ENCODE measurements around the gene CACNA1A.
A peak's percentile ranks its signal among the peaks of the same experiment; 100 is the strongest.

The CACNA1A gene

DNA sequence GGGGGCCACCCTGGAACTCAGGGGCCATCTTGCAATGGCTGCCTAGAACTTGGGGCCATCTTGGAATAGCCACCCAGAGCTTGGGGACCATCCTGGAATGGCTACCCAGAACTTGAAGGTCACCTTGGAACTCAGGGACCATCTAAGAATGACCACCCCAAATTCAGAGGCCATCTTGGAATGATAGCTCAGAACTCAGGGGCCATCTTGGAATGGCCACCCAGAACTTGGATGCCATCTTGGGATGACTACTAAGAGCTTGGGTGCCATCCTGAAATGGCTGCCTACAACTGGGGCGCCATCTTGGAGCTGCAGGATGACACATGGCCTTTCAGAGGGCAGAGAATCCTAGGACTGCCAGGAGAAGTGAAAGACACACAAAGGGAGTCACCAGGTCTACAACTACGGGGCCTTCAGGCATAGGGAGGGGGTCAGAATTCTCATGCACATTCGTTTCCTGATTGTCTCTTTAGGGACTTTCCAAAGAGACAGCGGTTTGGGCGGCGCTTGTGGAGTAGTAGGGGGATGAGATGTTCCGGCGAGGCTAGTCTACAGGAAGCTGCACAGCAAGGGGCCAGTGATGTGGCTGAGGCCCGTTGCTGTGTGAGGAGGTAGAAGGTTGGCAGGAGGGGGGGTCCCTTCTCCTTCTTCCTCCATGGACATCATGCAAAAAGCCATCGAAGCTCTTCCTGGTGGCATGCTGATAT lies 231.1 kb downstream of the CACNA1A start:
- no peaks in the 10 kb centered on the region for H3K9me3 ChIP-seq (ENCODE audit: control insufficient read depth, insufficient read depth, low read depth, low read length)
- no peaks in the 10 kb centered on the region for H3K4me1 ChIP-seq (ENCODE audit: control insufficient read depth, insufficient read depth, low read length)
- ChIA-PET CTCF (interaction anchor here (0.6 to 1.5 kb wide), 3 partner anchors 27 to 308 kb away, joined by 3 to 5 read pairs (median 3); no protein-coding TSS in a partner anchor), POLR2A (no interaction called here)
- no peaks in the 10 kb centered on the region for H3K36me3 ChIP-seq (ENCODE audit: control insufficient read depth in 2 of 2, insufficient read depth in 1 of 2, low read length in 2 of 2)
- no peak overlapping the region for H3K27ac ChIP-seq (ENCODE audit: extremely low read depth, low read depth, low read length)
- no peak overlapping the region for H3K4me3 ChIP-seq (ENCODE audit: low read depth, low read length)
- TF ChIP-seq ZNF629 (tag by site-specific recombination; IDR thresholded peaks at IDR 0.05) (no peak), ZNF335 (tag by site-specific recombination; conservative IDR thresholded peaks at IDR 0.05) (no peak), YY1 (tag by site-specific recombination; IDR thresholded peaks at IDR 0.05) (peak; percentile 55; the same call in 1 of the 2 replicates), ZNF280D (tag by site-specific recombination; IDR thresholded peaks at IDR 0.05) (0 out of 2 replicates have a peak, but pooled peaks have one; percentile 52)

DNA sequence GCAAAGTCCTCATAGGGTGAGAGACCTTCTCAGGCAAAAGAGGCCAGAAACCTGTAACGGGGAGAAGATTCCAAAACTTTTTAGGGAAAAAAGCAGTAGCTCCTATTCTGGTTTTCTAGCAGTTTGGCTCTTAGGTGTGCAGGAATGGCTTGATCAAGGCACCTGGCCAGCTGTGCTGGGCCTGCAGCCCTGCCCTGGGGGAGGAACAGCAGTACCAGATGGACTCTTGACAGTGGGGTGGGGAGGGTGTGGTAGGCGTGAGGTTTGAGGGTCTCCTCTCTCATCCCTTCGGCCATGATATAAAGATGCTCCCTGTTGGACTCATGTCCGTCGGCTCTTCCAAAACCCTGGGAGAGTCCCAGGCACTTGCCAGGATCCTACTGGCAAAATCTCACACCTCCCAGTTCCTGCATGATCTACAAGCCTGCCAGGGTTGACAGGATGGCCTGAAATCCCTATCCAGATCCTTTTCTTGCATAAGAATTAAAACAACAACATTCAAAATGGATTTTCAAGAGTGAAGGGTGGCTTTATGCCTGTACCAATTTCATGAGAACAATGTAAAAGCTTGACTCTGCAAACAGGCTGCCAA lies 235.7 kb downstream of the CACNA1A start:
- H3K36me3 ChIP-seq (ENCODE audit: control insufficient read depth in 2 of 2, insufficient read depth in 1 of 2, low read length in 2 of 2), result no peaks in the 10 kb centered on the region
- H3K4me1 ChIP-seq (ENCODE audit: control insufficient read depth, insufficient read depth, low read length), result no peaks in the 10 kb centered on the region
- no peaks in the 10 kb centered on the region for H3K9me3 ChIP-seq (ENCODE audit: control insufficient read depth, insufficient read depth, low read depth, low read length)
- CTCF ChIA-PET, result interaction anchor here (0.5 to 1.1 kb wide), 5 partner anchors 19 to 378 kb away, joined by 3 to 6 read pairs (median 5); no protein-coding TSS in a partner anchor
- POLR2A ChIA-PET, result interaction anchor here (0.6 kb wide), 1 partner anchor 76 kb away, joined by 6 read pairs; no protein-coding TSS in a partner anchor
- H3K27ac ChIP-seq (ENCODE audit: extremely low read depth, low read depth, low read length), result no peak overlapping the region
- H3K4me3 ChIP-seq (ENCODE audit: low read depth, low read length), result no peak overlapping the region
- no peak for TF ChIP-seq ZNF639 (tag by site-specific recombination; IDR thresholded peaks at IDR 0.05)
- TF ChIP-seq OVOL3 (tag by site-specific recombination; IDR thresholded peaks at IDR 0.05), result no peak
- TF ChIP-seq ZBTB21 (tag by site-specific recombination; IDR thresholded peaks at IDR 0.05), result no peak
- no peak for TF ChIP-seq FEZF1 (tag by site-specific recombination; IDR thresholded peaks at IDR 0.05)
- TF ChIP-seq ZNF558 (tag by site-specific recombination; IDR thresholded peaks at IDR 0.05), result no peak
- TF ChIP-seq ZNF658 (tag by site-specific recombination; IDR thresholded peaks at IDR 0.05), result no peak
- TF ChIP-seq, protein P1, sequence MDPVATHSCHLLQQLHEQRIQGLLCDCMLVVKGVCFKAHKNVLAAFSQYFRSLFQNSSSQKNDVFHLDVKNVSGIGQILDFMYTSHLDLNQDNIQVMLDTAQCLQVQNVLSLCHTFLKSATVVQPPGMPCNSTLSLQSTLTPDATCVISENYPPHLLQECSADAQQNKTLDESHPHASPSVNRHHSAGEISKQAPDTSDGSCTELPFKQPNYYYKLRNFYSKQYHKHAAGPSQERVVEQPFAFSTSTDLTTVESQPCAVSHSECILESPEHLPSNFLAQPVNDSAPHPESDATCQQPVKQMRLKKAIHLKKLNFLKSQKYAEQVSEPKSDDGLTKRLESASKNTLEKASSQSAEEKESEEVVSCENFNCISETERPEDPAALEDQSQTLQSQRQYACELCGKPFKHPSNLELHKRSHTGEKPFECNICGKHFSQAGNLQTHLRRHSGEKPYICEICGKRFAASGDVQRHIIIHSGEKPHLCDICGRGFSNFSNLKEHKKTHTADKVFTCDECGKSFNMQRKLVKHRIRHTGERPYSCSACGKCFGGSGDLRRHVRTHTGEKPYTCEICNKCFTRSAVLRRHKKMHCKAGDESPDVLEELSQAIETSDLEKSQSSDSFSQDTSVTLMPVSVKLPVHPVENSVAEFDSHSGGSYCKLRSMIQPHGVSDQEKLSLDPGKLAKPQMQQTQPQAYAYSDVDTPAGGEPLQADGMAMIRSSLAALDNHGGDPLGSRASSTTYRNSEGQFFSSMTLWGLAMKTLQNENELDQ (tag by site-specific recombination; IDR thresholded peaks at IDR 0.05; ENCODE audit: low read depth), result no peak
- TF ChIP-seq ZNF76 (tag by site-specific recombination; IDR thresholded peaks at IDR 0.05; ENCODE audit: borderline replicate concordance, low read depth), result no peak
- TF ChIP-seq ZNF274 (IDR thresholded peaks at IDR 0.05; ENCODE audit: low read length), result no peak
- no peak for TF ChIP-seq ZNF274 (tag by site-specific recombination; IDR thresholded peaks at IDR 0.05; ENCODE audit: borderline replicate concordance)
- TF ChIP-seq, protein P2, sequence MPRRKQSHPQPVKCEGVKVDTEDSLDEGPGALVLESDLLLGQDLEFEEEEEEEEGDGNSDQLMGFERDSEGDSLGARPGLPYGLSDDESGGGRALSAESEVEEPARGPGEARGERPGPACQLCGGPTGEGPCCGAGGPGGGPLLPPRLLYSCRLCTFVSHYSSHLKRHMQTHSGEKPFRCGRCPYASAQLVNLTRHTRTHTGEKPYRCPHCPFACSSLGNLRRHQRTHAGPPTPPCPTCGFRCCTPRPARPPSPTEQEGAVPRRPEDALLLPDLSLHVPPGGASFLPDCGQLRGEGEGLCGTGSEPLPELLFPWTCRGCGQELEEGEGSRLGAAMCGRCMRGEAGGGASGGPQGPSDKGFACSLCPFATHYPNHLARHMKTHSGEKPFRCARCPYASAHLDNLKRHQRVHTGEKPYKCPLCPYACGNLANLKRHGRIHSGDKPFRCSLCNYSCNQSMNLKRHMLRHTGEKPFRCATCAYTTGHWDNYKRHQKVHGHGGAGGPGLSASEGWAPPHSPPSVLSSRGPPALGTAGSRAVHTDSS (tag by site-specific recombination; IDR thresholded peaks at IDR 0.05), result no peak
- no peak for TF ChIP-seq ZNF600 (tag by site-specific recombination; IDR thresholded peaks at IDR 0.05)
- TF ChIP-seq, protein P3, sequence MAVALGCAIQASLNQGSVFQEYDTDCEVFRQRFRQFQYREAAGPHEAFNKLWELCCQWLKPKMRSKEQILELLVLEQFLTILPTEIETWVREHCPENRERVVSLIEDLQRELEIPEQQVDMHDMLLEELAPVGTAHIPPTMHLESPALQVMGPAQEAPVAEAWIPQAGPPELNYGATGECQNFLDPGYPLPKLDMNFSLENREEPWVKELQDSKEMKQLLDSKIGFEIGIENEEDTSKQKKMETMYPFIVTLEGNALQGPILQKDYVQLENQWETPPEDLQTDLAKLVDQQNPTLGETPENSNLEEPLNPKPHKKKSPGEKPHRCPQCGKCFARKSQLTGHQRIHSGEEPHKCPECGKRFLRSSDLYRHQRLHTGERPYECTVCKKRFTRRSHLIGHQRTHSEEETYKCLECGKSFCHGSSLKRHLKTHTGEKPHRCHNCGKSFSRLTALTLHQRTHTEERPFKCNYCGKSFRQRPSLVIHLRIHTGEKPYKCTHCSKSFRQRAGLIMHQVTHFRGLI (tag by site-specific recombination; IDR thresholded peaks at IDR 0.05), result no peak
- TF ChIP-seq PRDM6 (tag by site-specific recombination; IDR thresholded peaks at IDR 0.05), result no peak

All from HEK293 (cell line).